Subcutaneous adipose tissue (tissue), 4 donors: Measurements from ENCODE around the gene BMAL1. TPM values are rescaled to one million over a fixed set of nuclear protein-coding genes. Genes with fewer than 3 reads are reported as not detected.

Experiments used
- total RNA-seq, 4 donors: library from RNA; depleted of rRNA; stranded (reverse); fragments of >200 nt; gene quantifications; one replicate each; pipeline ENCODE4 v1.1.0, GENCODE V29; 2016
- TF ChIP-seq, protein P1 (sequence below): fragments of 450-650 bp; IDR thresholded peaks from one replicate; pipeline ENCODE4 v1.5.1; 2016; ENCODE audit warnings: low read depth, mild to moderate bottlenecking, control low read depth, antibody characterized with exemption, moderate library complexity

Gene BMAL1
- total RNA-seq, 4 donors from 2014 or later = 40.8 to 81.8 (median 54.0) TPM

DNA sequence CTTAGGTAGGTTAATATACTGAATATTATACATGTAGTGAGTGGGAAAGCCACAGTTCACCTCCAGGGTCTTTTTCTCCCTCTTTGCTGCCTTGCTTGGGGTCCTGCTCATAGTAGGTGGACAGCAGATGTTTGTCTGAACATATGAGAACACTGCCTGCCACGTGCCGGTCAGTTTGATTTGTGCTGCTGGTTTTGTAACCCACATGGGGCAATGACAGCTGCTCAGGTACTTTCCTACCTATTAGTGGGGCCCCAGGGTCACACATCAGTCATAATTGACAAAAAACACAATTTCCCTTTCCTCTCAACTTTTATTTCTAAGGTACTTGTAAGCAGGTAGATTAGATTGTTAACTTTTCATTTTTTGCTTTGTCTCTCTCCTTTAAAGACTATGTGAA, 43.8 kb downstream of the BMAL1 start:
- TF ChIP-seq, protein P1, sequence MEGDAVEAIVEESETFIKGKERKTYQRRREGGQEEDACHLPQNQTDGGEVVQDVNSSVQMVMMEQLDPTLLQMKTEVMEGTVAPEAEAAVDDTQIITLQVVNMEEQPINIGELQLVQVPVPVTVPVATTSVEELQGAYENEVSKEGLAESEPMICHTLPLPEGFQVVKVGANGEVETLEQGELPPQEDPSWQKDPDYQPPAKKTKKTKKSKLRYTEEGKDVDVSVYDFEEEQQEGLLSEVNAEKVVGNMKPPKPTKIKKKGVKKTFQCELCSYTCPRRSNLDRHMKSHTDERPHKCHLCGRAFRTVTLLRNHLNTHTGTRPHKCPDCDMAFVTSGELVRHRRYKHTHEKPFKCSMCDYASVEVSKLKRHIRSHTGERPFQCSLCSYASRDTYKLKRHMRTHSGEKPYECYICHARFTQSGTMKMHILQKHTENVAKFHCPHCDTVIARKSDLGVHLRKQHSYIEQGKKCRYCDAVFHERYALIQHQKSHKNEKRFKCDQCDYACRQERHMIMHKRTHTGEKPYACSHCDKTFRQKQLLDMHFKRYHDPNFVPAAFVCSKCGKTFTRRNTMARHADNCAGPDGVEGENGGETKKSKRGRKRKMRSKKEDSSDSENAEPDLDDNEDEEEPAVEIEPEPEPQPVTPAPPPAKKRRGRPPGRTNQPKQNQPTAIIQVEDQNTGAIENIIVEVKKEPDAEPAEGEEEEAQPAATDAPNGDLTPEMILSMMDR = no peak

DNA sequence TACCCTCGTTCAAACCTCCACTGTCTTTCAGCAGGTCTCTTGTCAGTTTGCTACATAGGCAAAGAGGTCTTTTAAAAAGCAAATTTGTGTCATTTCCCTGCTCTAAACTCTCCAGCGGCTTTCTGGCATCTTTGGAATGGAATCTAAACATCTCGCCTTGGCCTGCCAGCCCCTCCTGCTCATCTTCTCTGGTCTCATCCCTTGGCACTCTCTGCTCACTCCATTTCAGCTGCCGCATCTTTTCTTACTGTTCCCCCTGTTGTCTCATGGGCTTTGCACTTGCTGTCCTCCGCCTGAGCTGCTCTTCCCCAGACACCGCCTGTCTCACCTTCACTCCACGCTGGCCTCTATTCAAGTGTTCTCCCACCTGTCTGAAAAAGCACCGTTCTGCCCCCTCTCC, 46.6 kb downstream of the BMAL1 start:
- TF ChIP-seq, protein P1 = no peak

DNA sequence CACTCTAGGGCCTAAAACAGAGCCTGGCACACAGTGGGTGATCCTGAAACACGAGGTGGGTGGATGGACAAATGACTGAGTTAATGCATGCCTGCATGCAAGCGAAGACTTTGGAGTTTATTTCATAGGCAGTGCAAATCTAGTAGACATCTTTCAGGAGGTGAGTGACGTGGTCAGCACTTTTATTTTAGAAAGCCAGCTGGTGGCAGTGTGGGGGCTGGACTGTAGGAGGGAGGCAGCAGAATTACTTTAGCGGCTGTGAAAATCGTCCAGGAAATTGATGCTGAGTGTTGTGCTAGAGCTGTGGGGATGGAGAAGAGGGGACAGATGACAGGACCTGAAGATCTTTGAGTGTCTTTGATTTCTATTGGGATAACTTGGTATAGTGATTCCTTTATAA, 47.1 kb downstream of the BMAL1 start:
- TF ChIP-seq, protein P1 = no peak

DNA sequence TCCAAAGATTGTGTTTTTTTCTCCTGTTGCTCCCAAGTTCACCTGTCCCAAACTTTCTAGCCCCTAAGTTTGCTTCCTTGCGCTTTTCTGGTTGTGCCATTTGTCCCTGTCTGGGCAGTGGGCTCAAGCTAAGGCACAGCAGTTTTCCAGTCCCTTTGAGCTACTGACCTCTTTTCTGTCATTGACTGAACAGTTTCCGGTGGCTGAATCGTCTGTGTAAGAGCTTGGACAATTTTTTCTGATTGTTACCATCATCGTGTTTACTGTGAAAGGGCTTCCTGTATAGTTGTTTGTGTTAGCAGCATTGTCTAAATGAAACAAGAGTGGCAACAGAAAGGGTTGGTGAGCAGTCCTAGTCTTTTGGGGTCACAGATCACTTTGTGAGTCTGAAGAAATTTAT, 49.8 kb downstream of the BMAL1 start:
- TF ChIP-seq, protein P1 = no peak

DNA sequence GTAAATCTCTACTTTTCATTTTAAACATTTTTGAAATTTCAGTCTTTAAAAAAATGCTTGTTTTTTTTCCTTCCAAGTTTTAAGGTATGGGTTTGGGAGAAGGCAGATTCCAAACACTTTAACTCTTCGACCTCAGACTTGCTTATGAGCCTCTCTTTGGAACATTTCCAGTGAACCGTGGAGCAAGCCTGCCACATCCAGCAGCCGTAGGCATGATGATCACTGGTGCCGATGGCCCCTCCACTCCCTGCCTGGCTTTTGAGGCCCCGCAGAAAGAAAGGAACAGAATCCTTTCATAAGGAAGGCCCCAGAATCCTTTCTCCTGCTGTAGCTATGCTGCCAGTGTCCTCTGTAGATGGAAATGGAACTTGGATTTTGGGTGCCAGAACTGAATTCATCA, 50.7 kb downstream of the BMAL1 start:
- TF ChIP-seq, protein P1 = no peak

DNA sequence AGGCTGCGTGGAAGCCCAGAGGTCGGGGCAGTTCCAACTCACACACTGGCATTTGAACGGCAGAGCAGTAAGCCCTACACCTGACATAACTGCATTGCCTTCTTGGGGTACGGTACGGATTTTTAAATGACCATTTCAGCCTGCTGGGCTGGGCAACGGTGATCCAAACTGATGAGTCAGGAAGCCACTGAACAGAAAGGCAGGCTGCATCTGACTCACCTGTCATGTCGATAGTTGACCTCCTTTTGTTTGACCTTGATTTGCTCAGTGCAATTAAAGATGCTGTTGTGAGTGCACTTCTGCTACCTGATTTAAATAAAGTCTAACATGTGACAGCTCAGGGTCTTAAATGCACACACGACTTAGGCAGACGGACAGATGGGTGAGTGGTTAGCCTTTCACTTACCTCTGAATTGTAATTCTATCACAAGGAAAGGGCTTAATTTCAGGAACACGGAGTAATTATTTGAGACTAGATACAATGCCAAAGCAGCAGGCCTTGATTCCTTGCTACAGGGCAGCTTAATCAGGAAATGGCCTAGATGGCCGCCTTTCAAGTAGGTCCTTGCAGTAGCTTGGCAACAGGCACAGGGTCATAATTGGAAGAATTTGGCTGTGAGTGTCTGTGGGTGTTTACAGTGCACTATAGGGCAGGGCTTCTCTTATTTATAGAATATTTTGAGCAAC, 52.2 kb downstream of the BMAL1 start:
- TF ChIP-seq, protein P1 = no peak

DNA sequence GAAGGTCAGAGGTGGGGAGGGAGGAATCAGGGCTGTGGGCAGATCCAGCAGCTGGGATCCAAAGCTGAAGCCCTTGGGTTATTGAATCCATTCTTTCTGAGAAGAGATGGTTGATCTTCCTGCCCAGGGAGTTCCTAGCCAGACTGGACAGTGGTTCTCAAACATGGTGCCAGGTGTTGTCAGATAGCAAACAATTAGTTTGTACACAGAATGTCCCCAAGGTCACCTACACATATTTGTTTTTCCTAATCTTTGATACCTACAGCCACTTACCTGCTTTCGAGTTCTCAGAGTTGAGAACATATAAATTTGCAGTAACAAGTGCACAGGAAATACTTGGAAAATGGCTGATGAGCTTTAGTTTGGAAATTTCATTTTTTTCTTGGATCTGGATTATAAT, 54.5 kb downstream of the BMAL1 start:
- TF ChIP-seq, protein P1 = no peak
